Breast epithelium (tissue), 3 donors: ENCODE results near the gene KNOP1.

ENCODE experiments used
- CTCF ChIP-seq, 3 donors: fragments of 450-650 bp; IDR thresholded peaks; one replicate each; pipeline ENCODE4 v1.5.1; 2016 to 2017; ENCODE audit warnings: antibody characterized with exemption in 3 of 3, mild to moderate bottlenecking in 3 of 3, moderate library complexity in 3 of 3
- POLR2A ChIP-seq: fragments of 450-650 bp; IDR thresholded peaks from one replicate; pipeline ENCODE4 v1.6.1; 2016; ENCODE audit warnings: antibody characterized with exemption, mild to moderate bottlenecking, moderate library complexity

GRCh38 chr16:19674485-19674884 is 43.5 kb downstream of the KNOP1 start:
- TF ChIP-seq POLR2A: no peak
- TF ChIP-seq CTCF (IDR thresholded peaks at IDR 0.05): no peak
